HCT116 (cell line): Measurements from ENCODE around the gene CMC1. TPM values are rescaled to one million over a fixed set of nuclear protein-coding genes. Genes with fewer than 3 reads are reported as not detected.

Experiments
- ATAC-seq: fragments of 200-7000 bp; cut with Tn5 transposase; 2 replicates; pipeline ENCODE4 v1.9.1; 2020; ENCODE audit warnings: mild to moderate bottlenecking, moderate library complexity
- BruUV-seq: library from RNA; stranded (reverse); fragments of 400-500 nt; replicated peaks from 2 replicates; lab custom pipeline; 2021; lab: Mats Ljungman, UMichigan
- CTCF ChIA-PET: fragments of 300-600 bp; sonication (Branson Sonifier 250); formaldehyde crosslinking; loops from one replicate; lab custom pipeline; 2021; ENCODE audit warnings: antibody characterized with exemption; lab: Charles Lee
- POLR2A ChIA-PET: fragments of 300-600, 350-600 bp; sonication (Branson Sonifier 250); formaldehyde crosslinking; loops from one replicate; lab custom pipeline; 2021; ENCODE audit warnings: antibody characterized with exemption; lab: Charles Lee
- RAD21 ChIA-PET, 2 experiments: fragments of 300-600 bp; sonication (Branson Sonifier 250); formaldehyde crosslinking; loops; one replicate each; lab custom pipeline; 2023; ENCODE audit warnings: low total read pairs in 2 of 2; ENCODE audit not compliant: uncharacterized antibody in 2 of 2, unreplicated experiment in 2 of 2, low non-redundant PET in 1 of 2; lab: Charles Lee
- DNase-seq: peaks from one replicate; pipeline ENCODE4 v3.0.0-alpha.2; 2010; ENCODE audit warnings: low read depth, low spot score
- H2AFZ ChIP-seq: fragments of 200-600 bp; shearing (Covaris generic), sonication (generic); 2 replicates; pipeline ENCODE4 v1.6.1; 2017; ENCODE audit warnings: low read depth, mixed run types, mixed read lengths, antibody characterized with exemption, low read length; ENCODE audit not compliant: poor library complexity, severe bottlenecking
- H3K27ac ChIP-seq: 2 replicates; pipeline ENCODE4 v1.5.1; 2012; ENCODE audit warnings: low read depth, low read length
- H3K27me3 ChIP-seq: fragments of 200-600 bp; sonication (generic); 2 replicates; pipeline ENCODE4 v1.6.1; 2016; ENCODE audit warnings: mixed run types, low read length, mixed read lengths; ENCODE audit not compliant: insufficient read depth
- H3K36me3 ChIP-seq, 2 experiments: fragments of 200-500 bp in 1 of 2; fragments of 200-600 bp in 1 of 2; sonication (Bioruptor generic) in 1 of 2; sonication (generic) in 1 of 2; 2 replicates each; pipeline versions ENCODE4 v1.5.1 to v1.6.1; 2014 to 2016; ENCODE audit warnings: low read length in 2 of 2, inconsistent platforms in 1 of 2, mixed read lengths in 1 of 2, mixed run types in 1 of 2; ENCODE audit not compliant: insufficient read depth in 2 of 2, control insufficient read depth in 1 of 2
- H3K4me1 ChIP-seq, 2 experiments: fragments of 200-600 bp in 1 of 2; sonication (generic) in 1 of 2; 2 replicates each; pipeline versions ENCODE4 v1.5.1 to v1.6.1; 2012 to 2017; ENCODE audit warnings: low read length in 2 of 2, inconsistent platforms in 1 of 2, mild to moderate bottlenecking in 1 of 2, mixed read lengths in 1 of 2, mixed run types in 1 of 2, moderate library complexity in 1 of 2; ENCODE audit not compliant: insufficient read depth in 2 of 2, control insufficient read depth in 1 of 2
- H3K4me2 ChIP-seq: fragments of 200-600 bp; sonication (generic); 2 replicates; pipeline ENCODE4 v1.6.1; 2017; ENCODE audit warnings: mixed run types, low read length, mixed read lengths
- H3K4me3 ChIP-seq, 2 experiments: fragments of 200-600 bp in 1 of 2; sonication (generic) in 1 of 2; replicated peaks in 1 of 2; 2 replicates each; pipeline ENCODE4 v1.5.1; 2011 to 2016; ENCODE audit warnings: low read length in 2 of 2, control low read depth in 1 of 2, low read depth in 1 of 2, mild to moderate bottlenecking in 1 of 2, mixed read lengths in 1 of 2, mixed run types in 1 of 2
- H3K79me2 ChIP-seq: fragments of 200-600 bp; sonication (generic); 2 replicates; pipeline ENCODE4 v1.6.1; 2017; ENCODE audit warnings: mild to moderate bottlenecking, mixed run types, low read length, moderate library complexity, mixed read lengths; ENCODE audit not compliant: insufficient read depth
- H3K9ac ChIP-seq: fragments of 200-600 bp; sonication (generic); 2 replicates; pipeline ENCODE4 v1.6.1; 2016; ENCODE audit warnings: low read length, mixed read lengths
- H3K9me2 ChIP-seq: fragments of 200-600 bp; sonication (generic), shearing (Covaris generic); 2 replicates; pipeline ENCODE4 v1.6.1; 2017; ENCODE audit warnings: mixed run types, mild to moderate bottlenecking, moderate library complexity; ENCODE audit not compliant: insufficient read depth
- H3K9me3 ChIP-seq, 2 experiments: fragments of 200-500 bp in 1 of 2; fragments of 200-600 bp in 1 of 2; sonication (Bioruptor generic) in 1 of 2; sonication (generic) in 1 of 2; 2 replicates each; pipeline ENCODE4 v1.6.1; 2014 to 2017; ENCODE audit warnings: low read length in 2 of 2, mixed read lengths in 2 of 2, inconsistent platforms in 1 of 2, low read depth in 1 of 2, mild to moderate bottlenecking in 1 of 2, mixed run types in 1 of 2, moderate library complexity in 1 of 2; ENCODE audit not compliant: control insufficient read depth in 1 of 2, insufficient read depth in 1 of 2
- H4K20me1 ChIP-seq: fragments of 200-600 bp; sonication (generic), shearing (Covaris generic); 2 replicates; pipeline ENCODE4 v1.6.1; 2017; ENCODE audit warnings: mixed run types, mild to moderate bottlenecking, moderate library complexity; ENCODE audit not compliant: insufficient read depth
- CBX3 ChIP-seq: IDR thresholded peaks from 2 replicates; pipeline ENCODE4 v1.6.1; 2012; ENCODE audit warnings: low read depth
- CEBPB ChIP-seq: IDR thresholded peaks from 2 replicates; pipeline ENCODE4 v1.6.1; 2012; ENCODE audit warnings: low read depth
- EGR1 ChIP-seq: IDR thresholded peaks from 2 replicates; pipeline ENCODE4 v1.6.1; 2012; ENCODE audit warnings: low read depth
- ELF1 ChIP-seq: IDR thresholded peaks from 2 replicates; pipeline ENCODE4 v1.6.1; 2012; ENCODE audit warnings: low read depth, borderline replicate concordance
- EZH2 ChIP-seq: fragments of 200-600 bp; sonication (generic); IDR thresholded peaks from 2 replicates; pipeline ENCODE4 v1.6.1; 2017; ENCODE audit warnings: antibody characterized with exemption, mixed run types
- JUND ChIP-seq: IDR thresholded peaks from 2 replicates; pipeline ENCODE4 v1.6.1; 2012
- POLR2A ChIP-seq: IDR thresholded peaks from 2 replicates; pipeline ENCODE4 v1.7.0; 2011; ENCODE audit warnings: borderline replicate concordance; ENCODE audit not compliant: insufficient read depth, insufficient read length; ENCODE audit errors: extremely low read depth
- POLR2AphosphoS5 ChIP-seq: IDR thresholded peaks from 2 replicates; pipeline ENCODE4 v1.6.1; 2011; ENCODE audit warnings: mild to moderate bottlenecking, low read depth, low read length, moderate library complexity
- RAD21 ChIP-seq: IDR thresholded peaks from 2 replicates; pipeline ENCODE4 v1.6.1; 2012; ENCODE audit warnings: low read depth, mild to moderate bottlenecking
- SP1 ChIP-seq: IDR thresholded peaks from 2 replicates; pipeline ENCODE4 v1.6.1; 2012; ENCODE audit warnings: low read depth
- ZFX ChIP-seq: fragments of 450-650 bp; IDR thresholded peaks from 2 replicates; pipeline ENCODE4 v1.6.1; 2017
- ZNF274 ChIP-seq: fragments of 200-500 bp; sonication (Bioruptor generic); IDR thresholded peaks from 2 replicates; pipeline ENCODE4 v1.6.1; 2014; ENCODE audit warnings: mild to moderate bottlenecking, low read depth, low read length, inconsistent platforms
- intact Hi-C: fragments of 100-400 bp; cut with micrococcal nuclease; formaldehyde crosslinking; loops from 2 replicates; pipeline ENCODE4 v1.10.0; 2022
- total RNA-seq: library from RNA; stranded (reverse); gene quantifications from one replicate; pipeline ENCODE4 v1.2.1, GENCODE V29; 2021; ENCODE audit not compliant: unreplicated experiment
- TF ChIP-seq, protein P1 (sequence below): IDR thresholded peaks from 2 replicates; pipeline ENCODE4 v1.6.1; 2012
- TF ChIP-seq, protein P2 (sequence below): IDR thresholded peaks from 2 replicates; pipeline ENCODE4 v1.6.1; 2012
- TF ChIP-seq, protein P3 (sequence below), 3 experiments: fragments of 200-600 bp in 1 of 3; sonication (generic) in 1 of 3; IDR thresholded peaks in 2 of 3; conservative IDR thresholded peaks in 1 of 3; 2 replicates each; pipeline ENCODE4 v1.5.1; 2012 to 2017; ENCODE audit warnings: low read depth in 2 of 3, low read length in 2 of 3, antibody characterized with exemption in 1 of 3, borderline replicate concordance in 1 of 3, control low read depth in 1 of 3, mild to moderate bottlenecking in 1 of 3, mixed read lengths in 1 of 3, mixed run types in 1 of 3, moderate library complexity in 1 of 3; ENCODE audit not compliant: insufficient read depth in 1 of 3
- TF ChIP-seq, protein P4 (sequence below): IDR thresholded peaks from 2 replicates; pipeline ENCODE4 v1.6.1; 2012; ENCODE audit warnings: low read depth

The CMC1 gene
- total RNA-seq, 1 experiment from 2014 or later: 29.0 TPM

DNA sequence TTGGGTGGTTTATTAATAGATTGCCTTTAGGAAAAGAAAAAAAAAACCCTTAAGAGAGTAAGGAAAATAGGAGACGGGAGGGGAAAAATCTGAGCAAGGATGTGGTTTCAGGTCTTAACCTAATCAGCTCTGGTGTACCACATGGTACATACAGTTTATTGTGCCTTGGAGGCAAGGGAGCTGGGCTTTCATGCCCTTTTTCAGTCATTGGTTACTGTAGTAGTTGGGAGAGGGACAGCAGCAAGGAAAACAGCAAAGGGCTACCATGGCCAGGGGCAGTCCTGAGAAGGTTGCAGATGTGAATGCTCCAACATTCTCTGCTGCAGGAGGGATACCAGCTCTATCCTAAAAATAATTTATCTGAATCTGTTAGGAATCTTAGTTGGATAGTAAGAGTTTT, 5.9 kb downstream of the CMC1 start:
- TF ChIP-seq ZNF274 (no peak), POLR2A (no peak), RAD21 (no peak), EGR1 (no peak), SP1 (no peak), ELF1 (no peak), CBX3 (no peak), POLR2AphosphoS5 (no peak), EZH2 (no peak), JUND (no peak), CEBPB (no peak), ZFX (no peak)
- TF ChIP-seq, protein P1, sequence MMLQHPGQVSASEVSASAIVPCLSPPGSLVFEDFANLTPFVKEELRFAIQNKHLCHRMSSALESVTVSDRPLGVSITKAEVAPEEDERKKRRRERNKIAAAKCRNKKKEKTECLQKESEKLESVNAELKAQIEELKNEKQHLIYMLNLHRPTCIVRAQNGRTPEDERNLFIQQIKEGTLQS: no peak
- TF ChIP-seq, protein P2, sequence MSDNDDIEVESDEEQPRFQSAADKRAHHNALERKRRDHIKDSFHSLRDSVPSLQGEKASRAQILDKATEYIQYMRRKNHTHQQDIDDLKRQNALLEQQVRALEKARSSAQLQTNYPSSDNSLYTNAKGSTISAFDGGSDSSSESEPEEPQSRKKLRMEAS: no peak
- TF ChIP-seq, protein P3, sequence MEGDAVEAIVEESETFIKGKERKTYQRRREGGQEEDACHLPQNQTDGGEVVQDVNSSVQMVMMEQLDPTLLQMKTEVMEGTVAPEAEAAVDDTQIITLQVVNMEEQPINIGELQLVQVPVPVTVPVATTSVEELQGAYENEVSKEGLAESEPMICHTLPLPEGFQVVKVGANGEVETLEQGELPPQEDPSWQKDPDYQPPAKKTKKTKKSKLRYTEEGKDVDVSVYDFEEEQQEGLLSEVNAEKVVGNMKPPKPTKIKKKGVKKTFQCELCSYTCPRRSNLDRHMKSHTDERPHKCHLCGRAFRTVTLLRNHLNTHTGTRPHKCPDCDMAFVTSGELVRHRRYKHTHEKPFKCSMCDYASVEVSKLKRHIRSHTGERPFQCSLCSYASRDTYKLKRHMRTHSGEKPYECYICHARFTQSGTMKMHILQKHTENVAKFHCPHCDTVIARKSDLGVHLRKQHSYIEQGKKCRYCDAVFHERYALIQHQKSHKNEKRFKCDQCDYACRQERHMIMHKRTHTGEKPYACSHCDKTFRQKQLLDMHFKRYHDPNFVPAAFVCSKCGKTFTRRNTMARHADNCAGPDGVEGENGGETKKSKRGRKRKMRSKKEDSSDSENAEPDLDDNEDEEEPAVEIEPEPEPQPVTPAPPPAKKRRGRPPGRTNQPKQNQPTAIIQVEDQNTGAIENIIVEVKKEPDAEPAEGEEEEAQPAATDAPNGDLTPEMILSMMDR (IDR thresholded peaks at IDR 0.05 in 2 of 3, conservative IDR thresholded peaks at IDR 0.05 in 1 of 3; ENCODE audit: borderline replicate concordance in 1 of 3, insufficient read depth in 1 of 3, low read depth in 2 of 3, low read length in 2 of 3): no peak
- TF ChIP-seq, protein P4, sequence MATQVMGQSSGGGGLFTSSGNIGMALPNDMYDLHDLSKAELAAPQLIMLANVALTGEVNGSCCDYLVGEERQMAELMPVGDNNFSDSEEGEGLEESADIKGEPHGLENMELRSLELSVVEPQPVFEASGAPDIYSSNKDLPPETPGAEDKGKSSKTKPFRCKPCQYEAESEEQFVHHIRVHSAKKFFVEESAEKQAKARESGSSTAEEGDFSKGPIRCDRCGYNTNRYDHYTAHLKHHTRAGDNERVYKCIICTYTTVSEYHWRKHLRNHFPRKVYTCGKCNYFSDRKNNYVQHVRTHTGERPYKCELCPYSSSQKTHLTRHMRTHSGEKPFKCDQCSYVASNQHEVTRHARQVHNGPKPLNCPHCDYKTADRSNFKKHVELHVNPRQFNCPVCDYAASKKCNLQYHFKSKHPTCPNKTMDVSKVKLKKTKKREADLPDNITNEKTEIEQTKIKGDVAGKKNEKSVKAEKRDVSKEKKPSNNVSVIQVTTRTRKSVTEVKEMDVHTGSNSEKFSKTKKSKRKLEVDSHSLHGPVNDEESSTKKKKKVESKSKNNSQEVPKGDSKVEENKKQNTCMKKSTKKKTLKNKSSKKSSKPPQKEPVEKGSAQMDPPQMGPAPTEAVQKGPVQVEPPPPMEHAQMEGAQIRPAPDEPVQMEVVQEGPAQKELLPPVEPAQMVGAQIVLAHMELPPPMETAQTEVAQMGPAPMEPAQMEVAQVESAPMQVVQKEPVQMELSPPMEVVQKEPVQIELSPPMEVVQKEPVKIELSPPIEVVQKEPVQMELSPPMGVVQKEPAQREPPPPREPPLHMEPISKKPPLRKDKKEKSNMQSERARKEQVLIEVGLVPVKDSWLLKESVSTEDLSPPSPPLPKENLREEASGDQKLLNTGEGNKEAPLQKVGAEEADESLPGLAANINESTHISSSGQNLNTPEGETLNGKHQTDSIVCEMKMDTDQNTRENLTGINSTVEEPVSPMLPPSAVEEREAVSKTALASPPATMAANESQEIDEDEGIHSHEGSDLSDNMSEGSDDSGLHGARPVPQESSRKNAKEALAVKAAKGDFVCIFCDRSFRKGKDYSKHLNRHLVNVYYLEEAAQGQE: no peak
- Histone ChIP-seq H3K4me3 (no peak overlapping the region), H3K9ac (no peak overlapping the region), H2AFZ (no peak overlapping the region), H3K79me2 (peaks cover 99% of the 10 kb centered on the region), H3K36me3 (no peaks in the 10 kb centered on the region), H3K27ac (no peak overlapping the region), H3K4me2 (no peak overlapping the region), H3K9me2 (no peaks in the 10 kb centered on the region), H3K27me3 (no peaks in the 10 kb centered on the region), H4K20me1 (no peaks in the 10 kb centered on the region), H3K9me3 (no peaks in the 10 kb centered on the region), H3K4me1 (peaks cover 0 to 5% of the 10 kb centered on the region in 2 experiments; a peak in 2 of 4 replicates)
- RAD21 ChIA-PET: no interaction called here
- ATAC-seq (no peak), DNase-seq (no peak)
- POLR2A ChIA-PET: no interaction called here
- intact Hi-C loops: no loop called here
- CTCF ChIA-PET: no interaction called here
- no TSS peak for BruUV-seq
